Forelimb muscle (tissue), 1 donor: ENCODE measurements around the gene RGS17. TPM values are rescaled to one million over a fixed set of nuclear protein-coding genes. Genes with fewer than 3 reads are reported as not detected.

Experiments used
- DNase-seq: peaks from one replicate; pipeline ENCODE4 v3.0.0-alpha.2; 2013; ENCODE audit warnings: low read depth
- polyA plus RNA-seq: library from polyadenylated mRNA; unstranded; fragments of 120-200 nt; gene quantifications from one replicate; pipeline ENCODE4 v1.2.1, GENCODE V29; 2013; ENCODE audit not compliant: insufficient read length

Gene RGS17
- polyA plus RNA-seq, 1 donor: 1.2 TPM

DNA sequence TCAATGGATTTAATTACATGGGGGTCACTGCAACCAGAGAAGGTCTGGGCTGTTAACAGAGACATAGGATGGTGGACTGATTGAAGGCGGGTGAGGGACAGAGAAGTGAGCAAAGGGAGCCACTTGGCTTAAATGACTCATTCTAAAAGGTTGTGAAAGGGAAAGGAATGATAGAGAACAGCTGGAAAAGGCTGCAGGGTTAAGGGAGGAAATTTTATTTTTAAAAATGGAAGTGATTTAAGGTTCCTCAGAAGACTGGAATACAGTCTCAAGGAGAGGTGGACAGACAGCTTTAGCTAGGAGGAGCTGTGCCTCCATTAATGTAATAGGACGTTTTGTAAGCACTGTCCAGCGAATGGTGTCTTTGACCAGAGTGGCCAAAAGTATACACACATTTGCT lies 46.7 kb downstream of the RGS17 start:
- DNase-seq: no peak

DNA sequence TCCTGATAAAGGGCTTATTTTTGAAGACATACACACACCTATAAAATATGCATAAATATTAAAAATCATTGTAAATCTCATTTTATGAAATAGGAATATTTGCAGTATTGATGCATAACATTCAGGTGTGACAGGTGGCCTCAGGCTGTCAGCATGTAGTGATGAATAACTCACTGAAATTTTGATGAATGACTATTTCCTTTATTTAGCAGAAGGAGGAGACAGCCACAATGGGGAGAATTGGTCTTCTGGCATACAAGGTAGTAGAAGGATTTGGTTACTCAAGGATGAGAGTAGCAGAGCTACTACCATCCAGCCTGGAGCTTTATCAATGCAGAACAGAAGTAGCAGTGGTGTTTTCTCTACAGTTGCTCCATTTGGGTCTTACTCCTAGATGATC lies 47.2 kb downstream of the RGS17 start:
- DNase-seq: no peak

DNA sequence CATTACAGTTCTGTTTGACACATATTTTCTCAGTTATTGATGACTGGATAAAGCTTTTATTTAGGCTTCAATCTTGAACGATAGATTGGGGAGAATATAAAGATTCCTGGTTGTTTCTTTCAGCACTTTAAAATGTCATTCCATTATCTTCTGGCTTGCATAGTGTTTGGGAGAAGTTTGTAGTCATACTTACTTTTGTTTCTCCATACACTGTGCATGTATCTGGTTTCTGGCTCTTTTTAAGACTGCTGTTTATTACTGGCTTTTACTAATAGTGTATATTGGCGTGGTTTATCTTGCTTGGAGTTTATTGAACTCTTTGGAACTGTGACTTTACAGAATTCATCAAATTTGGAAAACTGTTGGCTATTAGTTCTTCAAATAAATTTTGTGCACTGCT lies 49.2 kb downstream of the RGS17 start:
- DNase-seq: no peak

DNA sequence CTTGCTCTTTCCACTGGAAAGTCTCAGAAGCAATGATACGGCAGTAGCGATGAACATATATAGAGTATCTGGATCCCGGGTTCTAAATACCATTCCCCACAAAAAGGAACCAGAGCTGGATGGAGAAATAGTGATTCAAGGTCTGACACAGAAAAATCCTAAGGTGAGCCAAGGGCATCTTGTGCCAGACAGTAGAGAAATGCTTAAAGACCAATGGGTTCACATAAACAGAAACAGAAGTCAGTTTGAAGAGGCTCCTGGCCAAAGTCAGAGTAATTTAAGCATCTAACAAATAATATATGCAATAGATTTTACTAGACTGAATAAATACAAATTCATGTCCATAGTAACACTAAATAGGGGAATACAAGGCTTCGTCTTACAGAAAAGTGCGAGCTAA lies 54.7 kb downstream of the RGS17 start:
- no peak for DNase-seq

DNA sequence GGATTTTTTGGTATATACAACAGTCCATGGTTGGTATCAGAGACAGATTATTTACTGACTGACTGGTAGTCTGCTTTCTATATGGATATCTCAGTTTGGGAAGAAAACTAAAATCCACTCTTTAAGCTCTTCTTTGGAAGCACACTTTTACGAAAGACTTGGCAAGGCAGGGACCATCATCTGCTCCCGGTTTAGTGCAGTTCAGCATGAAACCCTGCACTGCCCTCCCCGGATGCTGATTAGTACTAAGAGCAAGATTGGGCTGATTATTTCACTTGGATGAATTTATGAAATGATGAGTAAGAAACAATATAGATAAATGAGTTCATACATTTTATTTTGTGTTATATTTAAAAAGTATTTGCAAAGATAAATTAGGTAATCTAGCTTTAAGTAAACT lies 56.3 kb downstream of the RGS17 start:
- no peak for DNase-seq

DNA sequence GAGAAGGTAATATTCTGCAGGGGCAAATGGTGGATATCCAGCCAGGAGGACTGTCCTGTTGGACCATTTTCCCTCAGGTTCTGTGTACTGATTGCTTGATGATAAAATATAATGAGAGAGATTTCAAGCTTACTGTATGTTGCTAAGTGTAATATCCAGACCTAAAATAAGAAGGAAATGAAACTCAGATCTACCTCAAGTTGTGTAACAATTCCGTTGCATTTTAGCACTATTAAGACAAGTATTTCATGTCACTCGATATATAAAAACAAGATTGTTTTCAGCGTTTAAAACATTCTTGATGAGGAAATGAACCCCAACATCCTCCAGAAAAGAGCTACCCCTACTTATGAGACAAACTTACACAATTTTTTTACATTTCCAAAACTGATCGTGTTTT lies 57.2 kb downstream of the RGS17 start:
- no peak for DNase-seq

DNA sequence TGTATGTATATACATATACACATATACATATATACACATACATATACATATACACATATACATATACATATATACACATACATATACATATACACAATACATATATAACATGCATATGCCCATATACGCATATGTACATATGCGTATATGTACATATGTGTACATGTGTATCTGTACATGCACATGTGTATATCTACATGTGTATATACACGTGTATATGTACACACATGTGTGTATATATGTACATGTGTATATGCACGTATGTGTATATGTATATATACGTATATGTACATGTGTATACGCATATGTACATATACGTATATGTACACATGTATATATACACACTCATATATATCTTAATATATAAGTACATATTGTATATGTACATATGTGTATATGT lies 60.3 kb downstream of the RGS17 start:
- no peak for DNase-seq

DNA sequence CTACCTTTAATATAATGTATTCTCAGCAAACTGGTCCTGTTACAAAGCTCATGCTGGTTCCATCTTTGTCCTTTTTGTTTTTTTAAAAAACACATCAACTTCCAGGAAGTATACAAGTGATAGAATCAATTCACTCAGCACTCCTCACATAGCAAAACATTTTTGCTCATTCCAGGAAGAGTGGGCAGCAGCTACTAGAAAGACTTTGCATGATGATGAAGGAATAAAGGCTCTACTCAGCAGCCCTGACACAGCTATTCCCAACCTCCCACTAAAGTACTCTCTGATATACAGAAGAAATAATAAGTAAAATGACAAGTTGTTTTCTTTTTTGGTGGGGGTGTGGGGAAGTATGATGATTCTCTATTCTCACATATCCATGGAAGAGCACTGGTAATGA lies 61.2 kb downstream of the RGS17 start:
- DNase-seq: no peak

DNA sequence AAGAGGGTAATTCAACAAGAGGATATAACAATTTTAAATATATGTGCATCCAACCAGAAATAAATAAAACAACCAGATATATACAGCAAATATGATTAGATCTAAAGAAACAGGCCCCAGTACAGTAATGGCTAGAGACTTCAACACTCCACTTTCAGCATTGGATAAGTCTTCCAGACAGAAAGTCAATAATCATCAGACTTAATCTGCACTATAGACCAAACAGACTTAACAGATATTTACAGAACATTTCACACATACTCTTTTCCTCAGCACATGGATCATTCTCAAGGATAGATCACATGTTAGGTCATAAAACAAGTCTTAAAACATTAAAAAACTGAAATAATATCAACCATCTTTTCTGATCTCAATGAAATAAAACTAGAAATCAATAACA lies 65.9 kb downstream of the RGS17 start:
- no peak for DNase-seq

DNA sequence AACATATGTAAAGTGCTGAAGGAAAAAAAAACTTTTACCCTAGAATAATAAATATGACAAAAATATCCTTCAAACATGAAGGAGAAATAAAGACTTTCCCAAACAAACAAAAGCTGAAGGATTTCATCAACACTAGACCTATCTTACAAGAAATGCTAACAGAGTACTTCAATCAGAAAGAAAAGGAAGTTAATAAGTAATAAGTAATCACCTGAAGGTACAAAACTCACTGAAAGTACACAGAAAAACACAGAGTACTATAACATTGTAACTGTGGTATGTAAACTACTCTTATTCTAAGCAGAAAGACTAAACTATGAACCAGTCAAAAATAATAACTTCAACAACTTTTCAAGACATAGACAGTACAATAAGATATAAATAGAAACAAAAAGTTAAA lies 67.1 kb downstream of the RGS17 start:
- no peak for DNase-seq

DNA sequence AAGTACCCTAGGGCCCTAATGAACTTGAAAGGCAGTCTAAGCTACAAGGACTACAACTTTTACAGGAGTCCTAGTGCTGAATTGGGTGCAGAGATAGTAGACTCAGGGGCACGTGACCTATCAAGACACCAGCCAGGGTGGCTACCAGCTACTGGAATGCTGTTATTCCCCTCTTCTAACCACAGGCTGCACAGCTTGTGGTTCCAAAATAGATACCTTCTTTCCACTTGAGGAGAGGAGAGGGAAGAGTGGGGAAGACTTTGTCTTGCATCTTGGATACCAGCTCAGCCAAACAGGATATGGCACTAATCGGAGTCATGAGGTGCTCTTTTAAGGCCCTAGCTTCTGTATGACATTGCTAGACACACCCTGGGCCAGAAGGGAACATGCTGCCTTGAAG lies 68.6 kb downstream of the RGS17 start:
- no peak for DNase-seq

DNA sequence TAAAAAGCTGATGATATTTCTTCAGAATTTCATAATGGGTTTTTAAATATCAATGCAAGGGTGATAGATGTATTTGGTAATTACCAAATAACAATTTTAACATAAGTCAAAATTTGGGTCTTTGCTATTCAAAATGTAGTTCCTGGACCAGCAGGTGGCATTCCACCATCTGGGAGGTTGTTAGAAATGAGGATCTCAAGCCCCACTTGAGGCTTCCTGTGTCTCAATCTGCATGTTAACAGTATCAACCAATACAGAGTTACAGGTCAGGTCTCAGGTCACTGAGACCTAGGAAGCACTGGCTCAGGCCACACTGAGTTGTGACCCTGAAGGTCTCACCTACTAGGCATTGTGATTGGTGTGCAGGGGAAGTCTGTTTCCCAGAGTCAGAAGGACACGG lies 71.3 kb downstream of the RGS17 start:
- no peak for DNase-seq

DNA sequence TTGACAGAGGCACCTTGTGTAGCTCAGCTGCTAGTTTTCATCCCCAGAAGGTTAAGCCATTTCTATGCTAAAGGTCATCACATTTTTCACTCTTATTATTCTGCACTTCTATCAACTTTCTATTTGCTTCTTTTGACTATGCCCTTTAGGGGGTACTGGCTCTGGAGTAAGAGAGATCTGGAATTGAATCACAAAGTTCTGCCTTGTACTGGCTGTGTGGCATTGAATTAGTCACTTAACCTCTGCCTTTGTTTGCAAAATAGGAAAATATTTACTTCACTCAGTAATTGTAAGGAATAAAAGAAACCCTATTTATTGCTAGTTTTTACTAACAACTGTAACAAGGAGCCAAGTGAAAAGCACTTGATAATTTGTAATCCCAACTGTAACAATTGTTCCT lies 71.8 kb downstream of the RGS17 start:
- DNase-seq: no peak

DNA sequence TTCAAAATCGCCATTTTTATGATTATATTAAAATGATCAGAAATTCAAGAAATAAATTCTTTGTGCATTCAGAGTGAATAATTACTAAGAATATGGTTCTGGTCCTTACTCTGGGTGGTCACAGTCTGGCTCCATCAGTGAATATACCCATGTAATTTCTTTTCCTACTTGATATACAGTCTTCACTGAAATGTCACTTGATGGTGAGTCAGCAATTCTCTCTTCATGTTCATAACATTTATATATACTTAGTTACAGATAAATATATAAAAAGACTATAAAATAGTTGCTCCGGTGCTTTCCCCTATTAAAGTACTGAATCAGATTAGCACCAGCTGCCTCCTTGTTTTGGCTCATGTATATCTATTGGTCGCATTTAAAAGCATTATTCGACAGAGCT lies 72.2 kb downstream of the RGS17 start:
- no peak for DNase-seq

DNA sequence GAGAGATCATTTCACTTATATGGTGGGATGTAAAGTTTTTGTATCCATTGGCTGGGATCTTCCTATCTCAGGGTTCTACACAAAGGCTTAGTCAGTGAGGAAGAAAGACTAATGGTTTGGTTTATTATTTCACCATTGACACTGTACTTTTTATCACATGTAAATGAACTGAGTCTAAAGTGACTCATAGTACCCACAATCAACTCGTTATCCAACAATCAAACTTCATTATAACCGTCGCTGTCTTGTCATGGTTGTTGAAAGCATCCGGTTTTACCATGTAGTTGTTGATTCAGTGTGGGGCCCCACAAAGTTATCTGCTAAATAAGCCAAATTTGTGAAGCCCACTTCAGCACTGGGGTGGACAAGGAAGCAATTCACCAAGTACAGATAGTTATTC lies 72.8 kb downstream of the RGS17 start:
- DNase-seq: no peak

DNA sequence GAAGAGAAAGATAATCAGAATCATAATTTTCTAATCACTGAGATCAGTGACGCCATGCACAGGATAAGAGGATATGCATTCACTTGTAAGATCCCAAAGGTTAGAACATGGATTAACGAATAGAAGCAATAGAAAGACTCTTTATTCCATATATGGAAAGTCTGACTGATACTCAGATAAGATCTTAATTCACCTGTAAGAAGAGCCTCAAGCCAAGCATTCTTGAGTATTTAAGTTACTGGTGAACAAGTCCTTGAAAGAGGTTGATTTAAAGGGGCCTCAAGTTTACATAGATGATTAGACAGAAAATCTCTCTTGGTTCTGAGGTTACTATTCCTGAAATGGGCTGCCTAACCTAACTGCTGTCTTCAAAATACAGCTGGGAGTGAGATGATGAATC lies 74.8 kb downstream of the RGS17 start:
- DNase-seq: no peak

DNA sequence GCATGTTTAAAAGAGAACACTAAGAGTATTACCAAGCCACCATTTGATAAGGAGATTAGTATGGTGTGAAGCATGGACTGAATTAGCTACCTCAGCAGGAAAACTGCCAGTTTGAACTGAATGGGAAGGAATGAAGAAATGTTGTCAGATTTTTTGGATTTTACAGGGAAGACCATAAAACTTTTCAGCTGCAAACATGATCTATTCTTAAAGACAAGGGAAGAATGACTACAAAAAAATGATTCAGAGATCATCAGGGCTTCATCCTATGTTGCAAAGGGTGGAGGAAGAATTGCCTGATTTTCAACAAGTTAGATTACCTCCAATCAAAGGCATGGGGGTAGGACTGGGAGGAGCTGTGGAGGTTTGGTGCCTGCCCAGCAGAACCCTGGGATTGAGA lies 79.3 kb downstream of the RGS17 start:
- DNase-seq: no peak

DNA sequence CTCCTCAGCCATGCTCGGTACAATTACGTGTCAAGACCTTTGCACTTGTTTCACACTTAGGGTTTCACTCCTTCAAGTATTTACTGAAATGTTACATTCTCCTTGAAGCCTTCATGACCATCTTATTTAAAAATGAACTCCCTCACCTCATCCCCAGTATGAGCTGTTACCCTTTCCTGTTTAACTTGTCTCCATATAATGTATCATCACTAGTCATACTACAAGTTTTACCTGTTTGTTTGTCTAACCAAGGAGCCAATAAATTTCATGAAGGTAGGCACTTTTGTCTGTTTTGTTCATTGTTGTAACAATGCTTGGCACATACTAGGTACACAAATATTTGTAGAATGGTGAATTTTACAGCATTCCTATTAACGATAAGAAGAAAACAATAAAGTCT lies 82.5 kb downstream of the RGS17 start:
- no peak for DNase-seq

DNA sequence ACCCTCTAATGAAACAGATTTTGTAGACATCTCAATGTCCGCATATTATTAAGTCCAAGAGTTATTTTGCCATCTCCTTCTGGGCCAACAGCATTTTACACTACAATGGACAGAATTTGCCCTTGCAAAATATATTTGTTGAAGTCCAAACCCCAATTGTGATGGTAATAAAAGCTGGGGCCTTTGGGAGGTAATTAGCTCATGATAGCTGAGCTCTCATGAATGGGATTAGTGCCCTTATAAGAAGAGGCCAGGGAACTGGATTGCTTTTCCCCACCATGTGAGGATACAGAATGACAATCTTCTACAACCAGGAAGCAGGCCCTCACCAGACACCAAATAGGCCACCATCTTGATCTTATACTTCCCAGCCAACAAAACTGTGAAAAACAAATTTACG lies 83.7 kb downstream of the RGS17 start:
- no peak for DNase-seq

DNA sequence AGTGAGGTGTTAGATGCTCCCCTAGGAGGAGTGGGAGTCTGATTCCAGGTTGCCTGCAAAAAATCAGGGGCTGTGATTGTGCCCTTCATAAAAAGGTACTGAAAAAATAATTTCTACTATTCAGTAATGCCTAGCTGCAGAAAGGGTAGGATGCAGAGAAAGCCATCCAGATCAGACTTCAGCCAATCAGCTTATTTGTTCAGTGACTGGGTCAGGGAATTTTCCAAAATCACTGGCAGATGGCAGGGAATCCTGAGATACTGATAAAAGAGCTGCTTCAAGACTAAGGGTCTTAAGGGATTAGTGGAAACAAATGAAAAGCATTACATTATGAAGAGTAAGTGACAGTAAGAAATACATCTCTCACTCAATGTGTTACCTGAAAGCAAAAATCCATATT lies 85.8 kb downstream of the RGS17 start:
- no peak for DNase-seq

DNA sequence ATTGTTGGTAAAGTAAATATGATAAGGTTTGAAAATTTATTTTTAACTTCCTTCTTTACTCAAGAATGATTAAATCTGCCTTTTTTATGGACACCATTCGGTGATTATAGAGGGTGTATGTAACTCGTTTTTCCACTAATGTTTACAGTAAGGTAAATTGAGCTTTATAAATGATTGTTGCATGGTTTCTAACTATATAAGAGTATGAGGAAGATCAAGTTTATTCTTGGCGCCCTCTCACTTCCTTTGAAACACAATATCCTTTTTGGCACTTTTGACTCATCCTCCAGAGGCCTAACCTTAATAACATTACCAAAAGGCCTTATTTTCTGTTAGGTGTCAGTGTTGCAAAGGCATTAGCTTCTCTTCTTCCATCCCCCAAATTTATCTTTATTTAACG lies 86.8 kb downstream of the RGS17 start:
- DNase-seq: no peak

DNA sequence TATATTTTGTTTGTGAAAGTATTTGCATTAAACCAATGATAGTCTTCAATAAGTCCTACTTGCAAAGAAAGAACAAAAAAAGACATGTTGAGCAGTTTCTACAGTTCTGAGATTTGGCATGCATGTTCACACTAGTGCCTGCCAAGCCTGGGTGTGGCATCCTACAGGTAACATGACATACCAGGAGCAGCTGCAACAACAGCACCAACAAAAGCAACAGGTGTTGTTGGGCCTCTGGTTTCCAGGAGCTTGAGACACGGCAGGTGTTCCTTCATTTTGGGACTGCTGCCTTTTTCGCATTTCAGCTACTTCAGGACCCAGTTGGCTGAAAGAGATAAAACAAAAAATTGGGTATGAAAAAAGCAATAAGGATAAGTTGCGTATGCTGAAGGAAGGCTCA lies 87.4 kb downstream of the RGS17 start:
- DNase-seq: no peak

DNA sequence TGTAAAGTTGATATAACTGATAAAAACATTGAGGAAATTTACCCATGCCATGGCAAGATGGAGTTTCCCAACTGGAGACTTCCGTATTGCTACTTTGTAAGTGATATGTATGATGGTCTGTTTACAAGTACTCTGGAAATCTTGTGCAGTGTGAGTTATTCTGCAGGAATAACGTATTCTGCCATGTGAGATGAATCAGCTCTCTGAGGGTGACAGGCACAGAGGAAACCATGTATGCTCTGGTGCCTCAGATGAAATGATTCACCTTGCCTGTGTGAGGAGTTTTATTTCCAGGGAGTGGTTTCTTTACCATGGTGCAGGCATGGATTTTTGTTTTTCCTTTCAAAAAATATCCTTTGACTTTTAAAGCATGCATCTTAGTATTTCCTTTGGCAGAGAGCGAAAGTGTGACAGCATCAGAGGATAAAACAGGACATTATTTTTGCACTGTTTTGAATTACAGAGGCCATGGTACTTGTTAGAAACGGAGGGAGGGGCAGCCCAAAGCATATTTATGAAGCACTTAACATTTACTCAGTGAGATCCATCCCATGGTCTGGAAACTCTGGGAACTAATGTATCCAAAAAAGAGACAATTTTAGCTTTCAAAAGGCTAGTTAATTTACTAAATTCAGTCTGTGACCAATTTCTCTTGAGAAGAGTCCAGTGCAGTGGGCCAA lies 92.6 kb downstream of the RGS17 start:
- DNase-seq: no peak

DNA sequence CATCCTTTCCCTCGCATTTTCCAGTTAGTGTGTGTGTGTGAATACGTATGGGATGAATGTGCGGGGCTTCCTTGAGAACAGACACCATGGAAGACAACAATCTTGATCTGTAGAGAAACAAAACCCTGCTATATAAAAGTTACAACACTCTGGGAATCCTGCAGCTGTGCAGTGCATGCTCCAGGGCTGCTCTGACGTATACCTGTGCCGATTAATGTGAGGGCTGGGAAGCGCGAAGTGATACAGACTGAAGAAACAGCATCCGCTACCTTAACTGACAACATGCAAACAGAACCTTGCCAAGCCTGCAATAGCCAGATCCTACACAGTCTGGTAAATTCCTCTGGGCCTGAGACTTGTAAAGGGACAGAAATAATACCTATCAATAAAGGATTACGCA lies 96.9 kb downstream of the RGS17 start:
- DNase-seq: no peak
